ENCODE results near the gene NEK11. TPM values are rescaled to one million over a fixed set of nuclear protein-coding genes. Genes with fewer than 3 reads are reported as not detected.

The NEK11 gene
- polyA plus RNA-seq, 3 donors: 0.31 to 0.56 (median 0.43) TPM

DNA sequence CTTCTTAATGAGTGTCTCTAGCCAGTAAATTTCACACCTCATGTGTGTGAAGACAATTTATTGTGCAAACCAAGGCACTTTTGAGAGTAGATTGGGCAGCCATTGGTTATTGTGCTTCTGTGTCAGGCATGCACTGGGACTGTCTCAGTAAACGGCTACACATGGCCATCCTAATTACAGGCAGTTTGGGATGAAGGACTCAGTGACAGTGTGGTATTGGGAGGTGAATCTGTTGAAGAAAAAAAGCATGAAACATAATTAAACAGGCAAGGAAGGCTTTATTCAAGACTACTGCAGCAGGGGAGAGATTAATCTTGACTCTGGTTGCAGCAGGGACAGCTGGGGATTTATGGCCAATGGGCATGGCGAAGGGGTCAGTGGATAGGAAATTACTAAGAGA, 297.1 kb downstream of the NEK11 start:
- intact Hi-C loops (cut with micrococcal nuclease): no loop called here
- H2AFZ ChIP-seq (ENCODE audit: insufficient read depth, low read depth, low read length, poor library complexity, severe bottlenecking): no peak overlapping the region
- Mint-ChIP-seq H3K4me3 (no peak overlapping the region), H3K4me1 (no peaks in the 10 kb centered on the region), H3K9me3 (peaks cover 0 to 3% (median 0%) of the 10 kb centered on the region in 7 donors), H3K27ac (peak overlapping the region in 1 of 7 donors; percentile 12), H3K36me3 (peaks cover 12 to 13% of the 10 kb centered on the region in 2 donors), H3K27me3 (ENCODE audit: low read depth in 3 of 3) (no peaks in the 10 kb centered on the region)
- H3K36me3 ChIP-seq (replicated peaks in 1 of 2; ENCODE audit: control insufficient read depth in 1 of 2, insufficient read depth in 2 of 2, low read length in 2 of 2): peaks cover 0 to 5% of the 10 kb centered on the region in 2 donors
- TF ChIP-seq, protein P1, sequence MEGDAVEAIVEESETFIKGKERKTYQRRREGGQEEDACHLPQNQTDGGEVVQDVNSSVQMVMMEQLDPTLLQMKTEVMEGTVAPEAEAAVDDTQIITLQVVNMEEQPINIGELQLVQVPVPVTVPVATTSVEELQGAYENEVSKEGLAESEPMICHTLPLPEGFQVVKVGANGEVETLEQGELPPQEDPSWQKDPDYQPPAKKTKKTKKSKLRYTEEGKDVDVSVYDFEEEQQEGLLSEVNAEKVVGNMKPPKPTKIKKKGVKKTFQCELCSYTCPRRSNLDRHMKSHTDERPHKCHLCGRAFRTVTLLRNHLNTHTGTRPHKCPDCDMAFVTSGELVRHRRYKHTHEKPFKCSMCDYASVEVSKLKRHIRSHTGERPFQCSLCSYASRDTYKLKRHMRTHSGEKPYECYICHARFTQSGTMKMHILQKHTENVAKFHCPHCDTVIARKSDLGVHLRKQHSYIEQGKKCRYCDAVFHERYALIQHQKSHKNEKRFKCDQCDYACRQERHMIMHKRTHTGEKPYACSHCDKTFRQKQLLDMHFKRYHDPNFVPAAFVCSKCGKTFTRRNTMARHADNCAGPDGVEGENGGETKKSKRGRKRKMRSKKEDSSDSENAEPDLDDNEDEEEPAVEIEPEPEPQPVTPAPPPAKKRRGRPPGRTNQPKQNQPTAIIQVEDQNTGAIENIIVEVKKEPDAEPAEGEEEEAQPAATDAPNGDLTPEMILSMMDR (IDR thresholded peaks at IDR 0.05): no peak
- H3K79me2 ChIP-seq (ENCODE audit: insufficient read depth, low read length): no peaks in the 10 kb centered on the region
- DNase-seq: no peak
- H3K4me3 ChIP-seq (replicated peaks in 1 of 3; ENCODE audit: low read depth in 2 of 3, low read length in 3 of 3): no peak overlapping the region
- no peaks in the 10 kb centered on the region for H3K4me1 ChIP-seq (ENCODE audit: control insufficient read depth in 1 of 2, insufficient read depth in 2 of 2, low read length in 2 of 2)
- no peak overlapping the region for H3K9ac ChIP-seq (ENCODE audit: insufficient read depth, low read length, poor library complexity, severe bottlenecking)
- 95% methylated on average over 2 of the region's 2 CpGs for WGBS (ENCODE audit: insufficient coverage)
- no peaks in the 10 kb centered on the region for H4K20me1 ChIP-seq (ENCODE audit: insufficient read depth, low read length)
- H3K27ac ChIP-seq (ENCODE audit: low read depth in 1 of 2, low read length in 2 of 2): no peak overlapping the region
- no peak overlapping the region for H3K4me2 ChIP-seq (replicated peaks; ENCODE audit: extremely low read depth, low read length, poor library complexity, severe bottlenecking)
- H3K27me3 ChIP-seq (ENCODE audit: control insufficient read depth in 2 of 2, insufficient read depth in 2 of 2, low read length in 2 of 2): no peaks in the 10 kb centered on the region
- H3K9me3 ChIP-seq (replicated peaks in 1 of 2; ENCODE audit: control insufficient read depth in 1 of 2, insufficient read depth in 1 of 2, low read length in 2 of 2): no peaks in the 10 kb centered on the region

DNA sequence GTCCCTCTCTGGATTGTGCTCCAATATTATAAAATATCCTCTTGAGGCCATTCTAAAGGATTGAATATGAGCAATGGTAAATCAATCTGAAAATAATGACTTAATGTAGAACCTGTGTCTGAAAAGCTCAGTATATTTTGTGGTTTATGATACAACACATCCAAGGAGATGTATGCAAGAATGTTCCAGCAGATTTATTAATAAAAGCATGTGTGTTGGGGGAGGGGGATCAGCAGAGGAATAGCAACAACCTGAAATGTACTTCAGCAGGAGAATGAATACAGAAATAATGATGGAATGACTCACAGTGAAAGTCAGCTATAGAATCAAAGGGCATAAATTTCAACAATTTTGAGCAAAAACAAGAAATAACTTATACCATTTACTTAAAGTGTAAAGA, 298.2 kb downstream of the NEK11 start:
- H3K4me1 Mint-ChIP-seq: peaks cover 4% of the 10 kb centered on the region
- Histone ChIP-seq H2AFZ (ENCODE audit: insufficient read depth, low read depth, low read length, poor library complexity, severe bottlenecking) (no peak overlapping the region), H3K9me3 (replicated peaks in 1 of 2; ENCODE audit: control insufficient read depth in 1 of 2, insufficient read depth in 1 of 2, low read length in 2 of 2) (no peaks in the 10 kb centered on the region), H3K9ac (ENCODE audit: insufficient read depth, low read length, poor library complexity, severe bottlenecking) (no peak overlapping the region), H3K4me3 (replicated peaks in 1 of 3; ENCODE audit: low read depth in 2 of 3, low read length in 3 of 3) (no peak overlapping the region), H3K79me2 (ENCODE audit: insufficient read depth, low read length) (no peaks in the 10 kb centered on the region), H3K36me3 (replicated peaks in 1 of 2; ENCODE audit: control insufficient read depth in 1 of 2, insufficient read depth in 2 of 2, low read length in 2 of 2) (peaks cover 0 to 5% of the 10 kb centered on the region in 2 donors), H3K27ac (ENCODE audit: low read depth in 1 of 2, low read length in 2 of 2) (no peak overlapping the region), H3K27me3 (ENCODE audit: control insufficient read depth in 2 of 2, insufficient read depth in 2 of 2, low read length in 2 of 2) (no peaks in the 10 kb centered on the region), H4K20me1 (ENCODE audit: insufficient read depth, low read length) (no peaks in the 10 kb centered on the region), H3K4me2 (replicated peaks; ENCODE audit: extremely low read depth, low read length, poor library complexity, severe bottlenecking) (no peak overlapping the region), H3K4me1 (ENCODE audit: control insufficient read depth in 1 of 2, insufficient read depth in 2 of 2, low read length in 2 of 2) (no peaks in the 10 kb centered on the region)
- TF ChIP-seq, protein P1 (IDR thresholded peaks at IDR 0.05): no peak
- H3K27ac Mint-ChIP-seq: no peak overlapping the region
- no peak overlapping the region for H3K4me3 Mint-ChIP-seq
- DNase-seq: no peak
- H3K27me3 Mint-ChIP-seq (ENCODE audit: low read depth in 3 of 3): no peaks in the 10 kb centered on the region
- intact Hi-C loops (cut with micrococcal nuclease): no loop called here
- H3K36me3 Mint-ChIP-seq: peaks cover 12 to 13% of the 10 kb centered on the region in 2 donors
- peaks cover 0 to 3% (median 0%) of the 10 kb centered on the region in 7 donors for H3K9me3 Mint-ChIP-seq
